Stimulated activated CD8-positive, alpha-beta memory T cell treated with anti-CD3 and anti-CD28 coated beads, Interleukin-4, amount 100 ng/mL, for 4 hours (primary cell): ENCODE results near the gene SLC7A8.
A peak's percentile ranks its signal among the peaks of the same experiment; 100 is the strongest.

ENCODE experiments used
- DNase-seq, 2 donors: peaks; one replicate each; pipeline ENCODE4 v3.0.0-alpha.2; 2020; ENCODE audit warnings: low read depth in 2 of 2, low spot score in 1 of 2

Gene SLC7A8

GRCh38 chr14:23183158-23183470 lies 346 bp downstream of the SLC7A8 start:
- DNase-seq, result no peak

- peak in 1 of 2 donors; percentile 5 for DNase-seq
Observed at GRCh38 chr14:23182372-23183157, 895 bp downstream of the SLC7A8 start.

GRCh38 chr14:23181946-23182345 lies 1.5 kb downstream of the SLC7A8 start:
- no peak for DNase-seq

GRCh38 chr14:23181453-23181852 lies 2.0 kb downstream of the SLC7A8 start:
- DNase-seq, result no peak

GRCh38 chr14:23177181-23177580 lies 6.3 kb downstream of the SLC7A8 start:
- DNase-seq, result no peak

- no peak for DNase-seq
Observed at GRCh38 chr14:23175823-23176222, 7.6 kb downstream of the SLC7A8 start.

- DNase-seq, result no peak
Observed at GRCh38 chr14:23174296-23175184, 8.9 kb downstream of the SLC7A8 start.

GRCh38 chr14:23173796-23174195 lies 9.7 kb downstream of the SLC7A8 start:
- DNase-seq, result no peak

GRCh38 chr14:23173031-23173430 lies 10.4 kb downstream of the SLC7A8 start:
- DNase-seq, result no peak

- DNase-seq, result no peak
Observed at GRCh38 chr14:23172574-23172973, 10.9 kb downstream of the SLC7A8 start.

- DNase-seq, result no peak
Observed at GRCh38 chr14:23172096-23172495, 11.4 kb downstream of the SLC7A8 start.

GRCh38 chr14:23171222-23171975 lies 12.1 kb downstream of the SLC7A8 start:
- DNase-seq, result no peak

GRCh38 chr14:23169622-23170021 lies 13.8 kb downstream of the SLC7A8 start:
- no peak for DNase-seq

- no peak for DNase-seq
Observed at GRCh38 chr14:23168246-23168645, 15.2 kb downstream of the SLC7A8 start.

- no peak for DNase-seq
Observed at GRCh38 chr14:23167116-23167847, 16.2 kb downstream of the SLC7A8 start.

GRCh38 chr14:23164949-23165348 lies 18.5 kb downstream of the SLC7A8 start:
- DNase-seq, result no peak

GRCh38 chr14:23164250-23164649 lies 19.2 kb downstream of the SLC7A8 start:
- no peak for DNase-seq

- DNase-seq, result no peak
Observed at GRCh38 chr14:23163830-23164229, 19.6 kb downstream of the SLC7A8 start.

GRCh38 chr14:23162800-23163199 lies 20.7 kb downstream of the SLC7A8 start:
- no peak for DNase-seq

GRCh38 chr14:23162005-23162404 lies 21.5 kb downstream of the SLC7A8 start:
- no peak for DNase-seq

GRCh38 chr14:23160924-23161522 lies 22.4 kb downstream of the SLC7A8 start:
- no peak for DNase-seq
